Mesenteric fat pad (tissue), 1 donor: Measurements from ENCODE around the gene CD38. TPM values are rescaled to one million over a fixed set of nuclear protein-coding genes. Genes with fewer than 3 reads are reported as not detected.
"Not testable (repeated sequence)": the region's sequence is repeated elsewhere in the genome, so short reads cannot be mapped to it uniquely, and the experiment has no call there.

ENCODE experiments used
- DNase-seq: peaks from one replicate; pipeline ENCODE4 v3.0.0-alpha.2; 2020; ENCODE audit warnings: low spot score
- long read RNA-seq: library from polyadenylated mRNA; unstranded; transcript quantifications from one replicate; pipeline ENCODE4 v2.0.0, GENCODE V29; 2020
- total RNA-seq: library from RNA; stranded (reverse); fragmentation: NEBNext Ultra II Directional; extraction: Animal tissue kit (Norgen Biotek cat#: 25700); gene quantifications from one replicate; pipeline ENCODE4 v1.2.1, GENCODE V29; 2021
- donor health status: DM: yes; HTN: yes; CAD: no.

The CD38 gene
- total RNA-seq, result 30.4 TPM
- long read RNA-seq, full-length matches to known transcripts, result 17 of 34 reads
- long read RNA-seq, partial matches to known transcripts, result 6 of 34 reads
- long read RNA-seq, other reads (novel, unspliced or antisense), result 11 of 34 reads

GRCh38 chr4:15778289-15779241 is at the start of gene CD38:
TSS of gene CD38 (plus strand) at chr4:15778328. CDS start at chr4:15778415, 87 bp downstream.
- DNase-seq, result no peak

- DNase-seq, result no peak
Observed at GRCh38 chr4:15729910-15730533, 48.1 kb upstream of the CD38 start.

- DNase-seq, result not testable (repeated sequence)
Observed at GRCh38 chr4:15733061-15733460, 45.1 kb upstream of the CD38 start.

DNA sequence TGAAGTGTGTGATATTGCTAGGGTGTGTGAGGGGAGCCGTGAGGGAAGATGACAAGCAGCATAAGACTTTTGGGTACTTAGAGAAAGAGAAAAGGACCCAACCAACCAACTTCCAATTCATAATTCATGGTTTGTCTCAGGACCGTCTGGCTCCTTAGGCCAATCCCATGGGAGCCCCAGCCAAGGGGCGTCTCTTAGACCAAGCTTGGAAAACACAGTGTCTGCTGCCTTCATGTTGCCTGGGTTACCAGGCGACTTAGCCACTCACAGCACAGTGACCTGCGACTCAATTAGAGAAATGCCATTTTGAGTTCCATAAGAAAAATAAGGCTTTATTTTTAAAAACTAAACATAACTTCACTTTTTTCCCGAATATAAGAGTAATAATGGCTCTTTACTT is 42.6 kb upstream of the CD38 start:
- DNase-seq, result no peak

- no peak for DNase-seq
Observed at GRCh38 chr4:15736514-15737050, 41.5 kb upstream of the CD38 start.

GRCh38 chr4:15737255-15737654 is 40.9 kb upstream of the CD38 start:
- no peak for DNase-seq

DNA sequence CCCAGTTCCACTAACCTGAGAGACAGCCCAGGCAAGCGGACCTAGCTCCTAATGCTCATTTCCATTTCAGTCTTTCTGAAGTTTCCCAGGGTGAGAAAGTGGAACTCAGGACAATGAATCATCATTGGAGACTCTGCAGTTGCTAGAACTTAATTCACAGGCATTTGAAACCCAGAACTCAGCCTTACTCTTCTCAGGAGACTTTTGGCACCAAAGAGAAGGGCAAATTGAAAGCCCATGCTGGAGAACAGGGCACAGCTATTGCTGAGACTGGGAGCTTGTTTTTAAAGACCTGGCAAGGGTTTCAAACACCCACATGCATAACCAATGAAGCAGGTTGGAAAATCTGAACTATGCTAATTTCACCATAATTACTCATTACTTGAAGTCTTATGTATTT is 39.3 kb upstream of the CD38 start:
- no peak for DNase-seq

DNA sequence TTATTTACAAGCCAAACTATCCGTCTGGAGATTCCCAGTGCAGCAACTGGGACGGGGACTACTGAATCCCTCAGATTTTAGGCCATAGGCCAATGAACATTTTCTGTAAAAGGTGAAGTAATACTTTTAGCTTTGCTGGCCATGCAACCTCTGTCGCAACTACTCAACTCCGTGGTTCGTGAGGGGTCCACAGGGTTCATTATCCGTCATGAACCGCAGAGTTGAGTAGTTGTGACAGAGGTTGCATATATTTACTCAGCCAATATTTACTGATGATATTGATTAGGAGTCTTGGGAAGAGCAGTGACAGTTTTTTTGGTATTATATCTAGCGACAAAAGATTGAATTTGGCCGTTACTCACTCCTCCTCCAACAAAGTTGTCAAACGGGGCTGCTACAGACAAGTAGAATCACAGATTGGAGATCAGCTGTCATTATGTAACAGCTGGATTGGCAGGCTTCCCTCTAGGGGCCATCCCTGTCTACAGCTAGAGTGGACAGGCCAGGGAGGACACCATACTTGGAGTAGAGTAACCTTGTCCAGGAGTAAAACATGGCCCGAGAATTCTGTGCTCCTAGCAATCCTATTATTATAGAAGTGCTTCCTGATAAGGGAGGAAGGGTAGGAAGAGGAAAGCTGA is 37.2 kb upstream of the CD38 start:
- no peak for DNase-seq

GRCh38 chr4:15742083-15742582 is 36.0 kb upstream of the CD38 start:
- DNase-seq, result no peak

DNA sequence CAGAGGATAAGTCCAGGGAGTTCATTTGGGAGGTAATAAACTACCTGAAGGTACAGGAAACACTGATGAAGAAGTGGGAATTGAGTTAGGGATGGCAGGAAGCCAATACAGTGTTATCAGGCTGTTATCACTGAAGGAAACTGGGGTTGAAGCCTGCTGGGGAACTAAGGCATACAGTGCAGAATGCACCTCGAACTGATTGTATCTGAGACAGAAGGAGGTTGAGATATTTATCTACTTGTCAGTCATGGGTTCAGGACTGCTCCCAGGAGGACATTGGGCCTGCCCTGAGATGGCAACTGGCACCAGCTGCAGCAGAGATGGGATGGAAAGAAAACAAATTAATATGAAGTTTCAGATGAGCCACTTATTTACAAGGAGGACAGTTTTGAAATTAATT is 35.5 kb upstream of the CD38 start:
- no peak for DNase-seq

DNA sequence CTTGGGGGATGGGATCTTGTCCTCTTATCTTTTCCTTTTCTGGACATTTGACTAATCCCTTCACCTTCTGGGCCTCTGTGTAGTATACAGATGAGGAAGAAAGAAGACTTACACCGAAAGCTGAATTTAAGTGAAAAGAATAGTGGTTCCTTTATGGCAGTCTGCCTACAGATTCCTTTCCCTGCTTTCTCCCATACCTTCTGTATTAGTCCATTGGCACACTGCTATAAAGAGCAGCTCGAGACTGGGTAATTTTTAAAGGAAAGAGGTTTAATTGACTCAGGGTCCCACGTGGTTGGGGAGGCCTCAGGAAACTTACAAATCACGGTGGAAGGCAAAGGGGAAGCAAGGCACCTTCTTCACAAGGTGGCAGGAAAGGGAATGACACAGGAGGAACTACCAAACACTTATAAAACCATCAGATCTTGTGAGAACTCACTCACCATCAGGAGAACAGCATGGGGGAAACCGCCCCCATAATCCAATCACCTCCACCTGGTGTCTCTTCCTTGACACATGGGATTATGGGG is 34.0 kb upstream of the CD38 start:
- DNase-seq, result no peak

GRCh38 chr4:15746110-15746509 is 32.0 kb upstream of the CD38 start:
- DNase-seq, result no peak

- DNase-seq, result no peak
Observed at GRCh38 chr4:15749001-15749400, 29.1 kb upstream of the CD38 start.

GRCh38 chr4:15751153-15751552 is 27.0 kb upstream of the CD38 start:
- DNase-seq, result no peak

DNA sequence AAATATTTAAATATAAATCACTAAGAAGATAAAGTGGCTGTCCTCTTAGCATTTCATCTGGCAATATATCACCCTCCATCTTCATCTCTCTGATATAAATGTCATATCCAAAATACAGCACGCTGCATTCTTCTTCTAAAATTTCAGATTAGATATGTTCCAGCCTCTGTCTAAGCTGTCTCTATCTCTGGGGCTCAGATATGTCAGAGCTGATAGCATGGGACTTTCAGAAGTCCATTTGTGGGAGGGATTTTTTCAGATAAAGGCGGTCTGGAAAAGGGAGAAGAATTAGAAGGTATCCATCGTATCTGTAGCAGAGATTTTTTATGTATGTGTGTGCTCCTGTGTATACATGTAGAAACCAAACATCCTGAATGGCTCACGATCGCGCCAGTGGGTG is 25.0 kb upstream of the CD38 start:
- DNase-seq, result no peak

GRCh38 chr4:15753786-15754185 is 24.3 kb upstream of the CD38 start:
- no peak for DNase-seq

DNA sequence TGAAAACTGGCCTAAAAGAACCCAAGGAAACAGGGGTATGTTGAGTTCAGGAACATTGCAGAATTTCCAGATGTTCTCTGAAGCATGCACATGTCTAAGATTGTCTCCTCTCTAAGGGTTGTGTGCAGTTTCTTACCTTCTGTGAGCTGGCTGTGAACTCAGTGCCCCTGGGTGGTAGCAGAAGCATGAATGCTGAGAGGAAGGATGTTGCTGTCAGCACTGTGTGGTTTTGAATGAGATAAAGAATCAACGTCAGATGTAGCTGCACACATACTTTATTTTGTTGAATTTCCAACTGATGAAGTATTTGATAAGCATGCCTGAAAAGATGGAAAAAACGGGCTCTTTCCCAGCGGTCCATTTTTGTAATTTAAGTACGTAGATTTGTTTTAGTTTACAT is 23.8 kb upstream of the CD38 start:
- no peak for DNase-seq

GRCh38 chr4:15755321-15756155 is 22.6 kb upstream of the CD38 start:
- DNase-seq, result no peak

- DNase-seq, result no peak
Observed at GRCh38 chr4:15756361-15756861, 21.7 kb upstream of the CD38 start.

DNA sequence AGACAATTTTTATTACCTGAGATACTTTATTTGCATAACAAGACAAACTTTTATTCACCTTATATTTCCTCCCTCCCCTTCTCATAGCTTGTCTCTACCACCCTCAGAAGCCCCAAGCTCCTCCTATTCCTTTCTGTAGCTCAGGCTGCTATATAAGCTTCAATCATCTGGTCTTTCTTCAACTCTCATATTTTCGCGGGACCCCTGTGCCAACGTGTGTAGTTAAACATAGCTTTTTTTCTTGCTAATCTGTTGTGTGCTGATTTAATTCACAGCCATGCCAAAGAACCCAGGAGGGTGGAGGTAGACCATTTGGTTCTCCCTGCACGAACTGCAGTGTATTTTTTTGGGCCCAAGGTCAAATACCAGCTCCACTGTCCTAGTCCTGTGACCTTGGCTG is 21.1 kb upstream of the CD38 start:
- no peak for DNase-seq
